Neural cell (in vitro differentiated cells): ENCODE data around the gene SLC4A8. TPM values are rescaled to one million over a fixed set of nuclear protein-coding genes. Genes with fewer than 3 reads are reported as not detected.

Experiments
- H2AFZ ChIP-seq: fragments of 200-600, 300-800 bp; sonication (generic), shearing (Covaris generic); 2 replicates; pipeline ENCODE4 v1.6.0; 2014; ENCODE audit warnings: low read depth, mild to moderate bottlenecking, antibody characterized with exemption, low read length, moderate library complexity
- H3F3A ChIP-seq: fragments of 200-600 bp; shearing (Covaris generic); 2 replicates; pipeline ENCODE4 v1.6.1; 2016; ENCODE audit warnings: mild to moderate bottlenecking, moderate library complexity, mixed read lengths, antibody characterized with exemption, low read length; ENCODE audit not compliant: insufficient read depth, poor library complexity, severe bottlenecking
- H3K27ac ChIP-seq: fragments of 200-600, 300-800 bp; sonication (generic), shearing (Covaris generic); 2 replicates; pipeline ENCODE4 v1.5.1; 2014; ENCODE audit warnings: mild to moderate bottlenecking, low read length, moderate library complexity
- H3K27me3 ChIP-seq: fragments of 300-800, 200-600 bp; sonication (generic), shearing (Covaris generic); 2 replicates; pipeline ENCODE4 v1.6.0; 2014; ENCODE audit warnings: mild to moderate bottlenecking, low read depth, low read length, moderate library complexity; ENCODE audit not compliant: insufficient read depth
- H3K36me3 ChIP-seq: fragments of 300-800, 200-600 bp; sonication (generic), shearing (Covaris generic); 2 replicates; pipeline ENCODE4 v1.5.1; 2014; ENCODE audit warnings: mild to moderate bottlenecking, antibody characterized with exemption, low read length, moderate library complexity; ENCODE audit not compliant: insufficient read depth
- H3K4me2 ChIP-seq: fragments of 300-800, 200-600 bp; sonication (generic), shearing (Covaris generic); 2 replicates; pipeline ENCODE4 v1.6.0; 2014; ENCODE audit warnings: mild to moderate bottlenecking, low read length
- H3K4me3 ChIP-seq: fragments of 300-800, 200-600 bp; sonication (generic), shearing (Covaris generic); 2 replicates; pipeline ENCODE4 v1.5.1; 2014; ENCODE audit warnings: mild to moderate bottlenecking, low read length, moderate library complexity
- H3K79me2 ChIP-seq: fragments of 200-600 bp; shearing (Covaris generic); replicated peaks from 2 replicates; pipeline ENCODE4 v1.6.0; 2014; ENCODE audit warnings: mild to moderate bottlenecking, low read length, moderate library complexity; ENCODE audit not compliant: insufficient read depth
- H3K9ac ChIP-seq: fragments of 300-800, 200-600 bp; sonication (generic), shearing (Covaris generic); 2 replicates; pipeline ENCODE4 v1.6.1; 2016; ENCODE audit warnings: mild to moderate bottlenecking, low read length, mixed read lengths
- H3K9me2 ChIP-seq: fragments of 200-600 bp; shearing (Covaris generic); 2 replicates; pipeline ENCODE4 v1.6.1; 2016; ENCODE audit warnings: mild to moderate bottlenecking, low read length, mixed read lengths; ENCODE audit not compliant: insufficient read depth
- H3K9me3 ChIP-seq: fragments of 200-600, 300-800 bp; sonication (generic), shearing (Covaris generic); 2 replicates; pipeline ENCODE4 v1.6.1; 2016; ENCODE audit warnings: mild to moderate bottlenecking, mixed run types, low read length, moderate library complexity, mixed read lengths
- H4K20me1 ChIP-seq: fragments of 200-600 bp; shearing (Covaris generic); 2 replicates; pipeline ENCODE4 v1.6.1; 2016; ENCODE audit warnings: mild to moderate bottlenecking, mixed run types; ENCODE audit not compliant: insufficient read depth
- CTCF ChIP-seq: fragments of 450-650 bp; IDR thresholded peaks from 2 replicates; pipeline ENCODE4 v1.5.1; 2014; ENCODE audit warnings: antibody characterized with exemption, mild to moderate bottlenecking, moderate library complexity; ENCODE audit not compliant: poor library complexity, severe bottlenecking
- EP300 ChIP-seq: fragments of 450-650 bp; conservative IDR thresholded peaks from 2 replicates; pipeline ENCODE4 v1.6.1; 2014; ENCODE audit warnings: antibody characterized with exemption, mild to moderate bottlenecking, moderate library complexity; ENCODE audit not compliant: poor library complexity, severe bottlenecking
- EZH2 ChIP-seq: fragments of 200-600, 300-800 bp; shearing (Covaris generic), sonication (generic); IDR thresholded peaks from 2 replicates; pipeline ENCODE4 v1.6.1; 2014; ENCODE audit warnings: antibody characterized with exemption, low read length, borderline replicate concordance, mild to moderate bottlenecking; ENCODE audit not compliant: insufficient read depth, poor library complexity, severe bottlenecking
- MXI1 ChIP-seq: fragments of 450-650 bp; conservative IDR thresholded peaks from 2 replicates; pipeline ENCODE4 v1.6.1; 2014; ENCODE audit warnings: antibody characterized with exemption, mild to moderate bottlenecking; ENCODE audit not compliant: poor library complexity, severe bottlenecking
- POLR2AphosphoS5 ChIP-seq: IDR thresholded peaks from 2 replicates; pipeline ENCODE4 v1.6.1; 2012
- RAD21 ChIP-seq: fragments of 450-650 bp; conservative IDR thresholded peaks from 2 replicates; pipeline ENCODE4 v1.6.1; 2014; ENCODE audit warnings: antibody characterized with exemption, mild to moderate bottlenecking, moderate library complexity
- REST ChIP-seq: IDR thresholded peaks from 2 replicates; pipeline ENCODE4 v1.6.1; 2012; ENCODE audit warnings: borderline replicate concordance
- SMC3 ChIP-seq: fragments of 450-650 bp; conservative IDR thresholded peaks from 2 replicates; pipeline ENCODE4 v1.6.1; 2014; ENCODE audit warnings: antibody characterized with exemption, mild to moderate bottlenecking, moderate library complexity; ENCODE audit not compliant: poor library complexity
- TAF1 ChIP-seq: IDR thresholded peaks from 2 replicates; pipeline ENCODE4 v1.6.1; 2012; ENCODE audit warnings: low read depth
- polyA plus RNA-seq: library from polyadenylated mRNA; depleted of rRNA; stranded (reverse); fragments of >200 nt; gene quantifications from 2 replicates; pipeline ENCODE4 v1.2.3, GENCODE V29; 2014

Gene SLC4A8
- polyA plus RNA-seq, 1 donor from 2014 or later = 37.8 TPM

- Histone ChIP-seq H3K36me3 (no peaks in the 10 kb centered on the region), H2AFZ (no peak overlapping the region), H3K27ac (no peak overlapping the region), H3K9ac (no peak overlapping the region), H3K9me2 (no peaks in the 10 kb centered on the region), H3F3A (no peaks in the 10 kb centered on the region), H3K9me3 (no peaks in the 10 kb centered on the region), H3K27me3 (no peaks in the 10 kb centered on the region), H3K79me2 (no peaks in the 10 kb centered on the region), H4K20me1 (no peaks in the 10 kb centered on the region), H3K4me2 (no peak overlapping the region), H3K4me3 (no peak overlapping the region)
- no peak for TF ChIP-seq CTCF
- TF ChIP-seq RAD21 = no peak
- no peak for TF ChIP-seq TAF1
- TF ChIP-seq SMC3 = no peak
- TF ChIP-seq REST = no peak
- no peak for TF ChIP-seq POLR2AphosphoS5
- TF ChIP-seq MXI1 = no peak
- no peak for TF ChIP-seq EP300
- no peak for TF ChIP-seq EZH2
These were observed 116.4 kb downstream of the SLC4A8 start for GRCh38 chr12:51540996-51541395.

GRCh38 chr12:51546097-51546496 is 121.5 kb downstream of the SLC4A8 start:
- Histone ChIP-seq H3F3A (no peaks in the 10 kb centered on the region), H3K9ac (no peak overlapping the region), H3K9me2 (no peaks in the 10 kb centered on the region), H3K4me2 (no peak overlapping the region), H3K9me3 (no peaks in the 10 kb centered on the region), H3K27me3 (no peaks in the 10 kb centered on the region), H2AFZ (no peak overlapping the region), H3K79me2 (no peaks in the 10 kb centered on the region), H3K27ac (no peak overlapping the region), H3K36me3 (no peaks in the 10 kb centered on the region), H3K4me3 (no peak overlapping the region), H4K20me1 (no peaks in the 10 kb centered on the region)
- no peak for TF ChIP-seq POLR2AphosphoS5
- no peak for TF ChIP-seq TAF1
- TF ChIP-seq SMC3 = no peak

DNA sequence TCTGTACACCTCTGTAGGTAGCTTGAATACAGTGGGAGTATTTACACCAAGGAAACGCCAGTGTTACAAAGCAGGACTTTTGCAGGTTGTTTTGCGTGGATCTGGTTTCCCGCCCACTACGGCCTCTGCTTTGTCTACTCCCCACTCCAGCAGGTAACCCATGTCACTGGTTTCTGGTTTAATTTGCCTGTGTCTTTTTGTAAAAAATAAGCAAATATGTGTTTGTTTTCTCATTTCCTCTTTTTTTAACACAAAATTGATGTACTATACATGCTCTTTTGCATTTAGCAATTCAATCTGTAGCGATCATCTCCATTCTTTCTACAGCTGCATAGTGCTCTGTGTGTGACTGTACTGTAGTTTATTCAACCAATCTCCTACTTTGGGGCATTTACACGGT is 123.0 kb downstream of the SLC4A8 start:
- H3F3A ChIP-seq = no peaks in the 10 kb centered on the region
- TF ChIP-seq TAF1 (no peak), CTCF (no peak), REST (no peak), POLR2AphosphoS5 (no peak), MXI1 (no peak)
- no peaks in the 10 kb centered on the region for H3K27me3 ChIP-seq
- H3K9me2 ChIP-seq = no peaks in the 10 kb centered on the region
- H3K9ac ChIP-seq = no peak overlapping the region
- H3K27ac ChIP-seq = no peak overlapping the region
- no peaks in the 10 kb centered on the region for H3K36me3 ChIP-seq
- no peak overlapping the region for H3K4me3 ChIP-seq
- no peaks in the 10 kb centered on the region for H3K79me2 ChIP-seq
- no peaks in the 10 kb centered on the region for H3K9me3 ChIP-seq
- no peak overlapping the region for H2AFZ ChIP-seq
- H4K20me1 ChIP-seq = no peaks in the 10 kb centered on the region
- H3K4me2 ChIP-seq = no peak overlapping the region
